ENCODE data around the gene CAVIN1. TPM values are rescaled to one million over a fixed set of nuclear protein-coding genes. Genes with fewer than 3 reads are reported as not detected.
"Not testable (repeated sequence)": the region's sequence is repeated elsewhere in the genome, so short reads cannot be mapped to it uniquely, and the experiment has no call there.

Gene CAVIN1
- total and polyA plus RNA-seq, 2 experiments from 2014 or later = 18.1 to 35.7 TPM

DNA sequence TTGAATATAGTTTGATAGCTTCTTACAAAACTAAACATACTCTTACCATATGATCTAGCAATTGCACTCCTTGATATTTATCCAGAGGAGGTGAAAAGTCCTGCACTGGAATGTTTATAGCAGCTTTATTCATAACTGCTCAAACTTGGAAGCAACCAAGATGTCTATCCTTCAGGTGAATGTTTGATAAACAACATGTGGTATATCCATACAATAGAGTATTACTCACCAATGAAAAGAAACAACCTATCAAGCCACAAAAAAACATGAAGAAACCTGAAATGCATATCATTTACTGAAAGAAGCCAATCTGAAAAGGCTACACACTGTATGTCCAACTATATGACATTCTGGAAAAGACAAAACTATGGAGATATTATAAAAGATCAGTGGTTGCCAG is 50.9 kb downstream of the CAVIN1 start (continued):
- TF ChIP-seq, protein P1, sequence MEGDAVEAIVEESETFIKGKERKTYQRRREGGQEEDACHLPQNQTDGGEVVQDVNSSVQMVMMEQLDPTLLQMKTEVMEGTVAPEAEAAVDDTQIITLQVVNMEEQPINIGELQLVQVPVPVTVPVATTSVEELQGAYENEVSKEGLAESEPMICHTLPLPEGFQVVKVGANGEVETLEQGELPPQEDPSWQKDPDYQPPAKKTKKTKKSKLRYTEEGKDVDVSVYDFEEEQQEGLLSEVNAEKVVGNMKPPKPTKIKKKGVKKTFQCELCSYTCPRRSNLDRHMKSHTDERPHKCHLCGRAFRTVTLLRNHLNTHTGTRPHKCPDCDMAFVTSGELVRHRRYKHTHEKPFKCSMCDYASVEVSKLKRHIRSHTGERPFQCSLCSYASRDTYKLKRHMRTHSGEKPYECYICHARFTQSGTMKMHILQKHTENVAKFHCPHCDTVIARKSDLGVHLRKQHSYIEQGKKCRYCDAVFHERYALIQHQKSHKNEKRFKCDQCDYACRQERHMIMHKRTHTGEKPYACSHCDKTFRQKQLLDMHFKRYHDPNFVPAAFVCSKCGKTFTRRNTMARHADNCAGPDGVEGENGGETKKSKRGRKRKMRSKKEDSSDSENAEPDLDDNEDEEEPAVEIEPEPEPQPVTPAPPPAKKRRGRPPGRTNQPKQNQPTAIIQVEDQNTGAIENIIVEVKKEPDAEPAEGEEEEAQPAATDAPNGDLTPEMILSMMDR (conservative IDR thresholded peaks at IDR 0.05; ENCODE audit: low read depth in 2 of 2) = no peak
- TF ChIP-seq ZNF331 (CRISPR knock-in tag; IDR thresholded peaks at IDR 0.05; ENCODE audit: low read depth) = no peak
- TF ChIP-seq, protein P2, sequence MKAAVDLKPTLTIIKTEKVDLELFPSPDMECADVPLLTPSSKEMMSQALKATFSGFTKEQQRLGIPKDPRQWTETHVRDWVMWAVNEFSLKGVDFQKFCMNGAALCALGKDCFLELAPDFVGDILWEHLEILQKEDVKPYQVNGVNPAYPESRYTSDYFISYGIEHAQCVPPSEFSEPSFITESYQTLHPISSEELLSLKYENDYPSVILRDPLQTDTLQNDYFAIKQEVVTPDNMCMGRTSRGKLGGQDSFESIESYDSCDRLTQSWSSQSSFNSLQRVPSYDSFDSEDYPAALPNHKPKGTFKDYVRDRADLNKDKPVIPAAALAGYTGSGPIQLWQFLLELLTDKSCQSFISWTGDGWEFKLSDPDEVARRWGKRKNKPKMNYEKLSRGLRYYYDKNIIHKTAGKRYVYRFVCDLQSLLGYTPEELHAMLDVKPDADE (IDR thresholded peaks at IDR 0.05) = no peak

DNA sequence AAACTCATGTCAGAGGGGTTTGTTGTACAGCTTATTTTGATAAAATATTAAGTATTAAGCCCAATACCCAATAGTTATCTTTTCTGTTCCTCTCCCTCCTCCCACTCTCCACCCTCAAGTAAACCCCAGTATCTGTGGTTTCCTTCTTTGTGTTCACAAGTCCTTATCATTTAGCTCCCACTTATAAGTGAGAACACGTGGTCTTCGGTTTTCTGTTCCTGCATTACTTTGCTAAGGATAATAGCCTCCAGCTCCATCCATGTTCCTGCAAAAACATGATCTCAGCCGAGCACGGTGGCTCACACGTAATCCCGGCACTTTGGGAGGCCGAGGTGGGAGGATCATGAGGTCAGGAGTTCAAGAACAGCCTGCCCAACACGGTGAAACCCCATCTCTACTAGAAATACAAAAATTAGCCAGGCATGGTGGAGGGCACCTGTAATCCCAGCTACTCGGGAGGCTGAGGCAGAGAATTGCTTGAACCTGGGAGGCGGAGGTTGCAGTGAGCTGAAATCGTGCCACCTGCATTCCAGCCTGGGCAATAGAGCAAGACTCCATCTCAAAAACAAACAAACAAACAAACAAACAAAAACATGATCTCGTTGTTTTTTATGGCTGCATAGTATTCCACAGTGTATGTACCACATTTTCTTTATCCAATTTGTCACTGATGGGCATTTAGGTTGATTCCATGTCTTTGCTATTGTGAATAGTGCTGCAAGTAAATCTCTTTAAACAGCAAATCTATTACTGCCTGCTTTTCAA is 54.1 kb downstream of the CAVIN1 start:
- Histone ChIP-seq H4K20me1 (replicated peaks; ENCODE audit: insufficient read depth) (peaks cover 43% of the 10 kb centered on the region), H3F3A (replicated peaks; ENCODE audit: low read depth) (peaks cover 16% of the 10 kb centered on the region), H3K4me1 (ENCODE audit: insufficient read depth) (peaks cover 25% of the 10 kb centered on the region), H3K79me2 (replicated peaks; ENCODE audit: insufficient read depth) (peaks cover 85% of the 10 kb centered on the region)
- not testable (repeated sequence) for H3K4me3 Mint-ChIP-seq; H3K27me3 ChIP-seq (ENCODE audit: insufficient read depth); H2AFZ ChIP-seq; DNase-seq (ENCODE audit: low spot score); H3K9me2 ChIP-seq (ENCODE audit: insufficient read depth); H3K27ac ChIP-seq (ENCODE audit: low read depth); H3K27me3 Mint-ChIP-seq (ENCODE audit: insufficient read depth, low read depth, poor library complexity); H3K9me3 Mint-ChIP-seq; H3K4me3 ChIP-seq; H3K36me3 ChIP-seq (ENCODE audit: insufficient read depth); ATAC-seq; H3K27ac Mint-ChIP-seq; H3K4me2 ChIP-seq
- H3K36me3 Mint-ChIP-seq (ENCODE audit: low read depth) = peaks cover 36% of the 10 kb centered on the region
- peaks cover 22% of the 10 kb centered on the region for H3K4me1 Mint-ChIP-seq

DNA sequence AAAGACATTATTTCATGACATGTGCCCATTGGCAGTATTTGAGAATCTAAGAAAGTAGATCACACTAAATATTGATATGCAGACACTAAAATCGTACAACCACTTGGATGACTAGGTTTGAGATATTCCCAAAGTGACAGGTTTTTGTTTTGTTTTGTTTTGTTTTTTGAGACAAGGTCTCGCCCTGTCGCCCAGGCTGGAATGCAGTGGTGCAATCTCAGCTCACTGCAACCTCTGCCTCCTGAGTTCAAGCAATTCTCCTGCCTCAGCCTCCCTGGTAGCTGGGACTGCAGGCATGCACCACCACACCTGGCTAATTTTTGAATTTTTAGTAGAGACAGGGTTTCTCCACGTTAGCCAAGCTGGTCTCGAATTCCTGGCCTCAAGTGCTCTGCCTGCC is 54.7 kb downstream of the CAVIN1 start:
- not testable (repeated sequence) for H3K27ac Mint-ChIP-seq; ATAC-seq; H3K27me3 Mint-ChIP-seq (ENCODE audit: insufficient read depth, low read depth, poor library complexity); H3K9me3 Mint-ChIP-seq; H3K27me3 ChIP-seq (ENCODE audit: insufficient read depth); H3K4me3 Mint-ChIP-seq; H3K9me2 ChIP-seq (ENCODE audit: insufficient read depth); H2AFZ ChIP-seq; H3K27ac ChIP-seq (ENCODE audit: low read depth); H3K36me3 ChIP-seq (ENCODE audit: insufficient read depth); H3K4me2 ChIP-seq; H3K4me3 ChIP-seq; DNase-seq (ENCODE audit: low spot score)
- peaks cover 25% of the 10 kb centered on the region for H3K4me1 ChIP-seq (ENCODE audit: insufficient read depth)
- peaks cover 83% of the 10 kb centered on the region for H3K79me2 ChIP-seq (replicated peaks; ENCODE audit: insufficient read depth)
- peaks cover 26% of the 10 kb centered on the region for H3K4me1 Mint-ChIP-seq
- peaks cover 34% of the 10 kb centered on the region for H3K36me3 Mint-ChIP-seq (ENCODE audit: low read depth)
- H3F3A ChIP-seq (replicated peaks; ENCODE audit: low read depth) = peaks cover 16% of the 10 kb centered on the region
- peaks cover 49% of the 10 kb centered on the region for H4K20me1 ChIP-seq (replicated peaks; ENCODE audit: insufficient read depth)

DNA sequence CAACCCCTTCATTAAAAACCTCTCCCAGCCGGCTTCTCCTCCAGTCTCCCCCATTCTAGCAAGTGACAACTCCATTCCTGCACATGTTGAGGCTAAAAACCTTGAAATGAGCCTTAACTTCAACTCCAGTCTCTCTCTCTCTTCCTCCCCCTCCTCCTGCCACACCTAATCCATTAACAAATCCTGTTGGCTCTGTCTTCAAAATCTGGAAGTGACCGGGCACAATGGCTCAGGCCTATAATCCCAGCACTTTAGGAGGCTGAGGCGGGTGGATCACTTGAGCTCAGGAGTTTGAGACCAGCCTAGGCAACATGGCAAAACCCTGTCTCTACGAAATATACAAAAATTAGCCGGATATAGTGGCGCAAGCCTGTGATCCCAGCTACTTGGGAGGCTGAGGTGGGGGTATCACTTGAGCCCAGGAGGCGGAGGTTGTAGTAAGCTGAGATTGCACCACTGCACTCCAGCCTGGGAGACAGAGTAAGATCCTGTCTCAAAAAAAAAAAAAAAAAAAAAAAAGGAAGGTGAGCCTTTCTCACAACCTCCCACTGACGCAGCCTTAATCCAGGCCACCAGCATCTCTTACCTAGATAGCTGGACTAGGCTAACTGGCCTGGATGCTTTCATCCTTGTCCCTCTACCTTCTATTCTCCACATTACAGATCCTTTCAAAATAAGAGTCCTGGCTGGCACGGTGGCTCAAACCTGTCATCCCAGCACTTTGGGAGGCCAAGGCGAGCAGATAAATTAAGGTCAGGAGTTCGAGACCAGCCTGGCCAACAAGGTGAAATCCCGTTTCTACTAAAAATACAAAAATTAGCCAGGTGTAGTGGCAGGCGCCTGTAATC is 56.7 kb downstream of the CAVIN1 start:
- peak overlapping the region; percentile 19; the same call in 1 of the 2 replicates for H3K27ac Mint-ChIP-seq
- not testable (repeated sequence) for H3K27me3 Mint-ChIP-seq (ENCODE audit: insufficient read depth, low read depth, poor library complexity); H3K36me3 ChIP-seq (ENCODE audit: insufficient read depth); H3K27me3 ChIP-seq (ENCODE audit: insufficient read depth); H3K9me2 ChIP-seq (ENCODE audit: insufficient read depth); H3K4me3 ChIP-seq; H3K9me3 Mint-ChIP-seq; H2AFZ ChIP-seq; H3K4me2 ChIP-seq
- H3K4me1 ChIP-seq (ENCODE audit: insufficient read depth) = peaks cover 39% of the 10 kb centered on the region
- H3K27ac ChIP-seq (ENCODE audit: low read depth) = peak overlapping the region; percentile 75
- peaks cover 52% of the 10 kb centered on the region for H4K20me1 ChIP-seq (replicated peaks; ENCODE audit: insufficient read depth)
- peaks cover 14% of the 10 kb centered on the region; the same call in 1 of the 2 replicates for H3F3A ChIP-seq (replicated peaks; ENCODE audit: low read depth)
- peak overlapping the region; percentile 25; the same call in 1 of the 3 replicates for H3K4me3 Mint-ChIP-seq
- peaks cover 22% of the 10 kb centered on the region for H3K36me3 Mint-ChIP-seq (ENCODE audit: low read depth)
- DNase-seq (ENCODE audit: low spot score) (peak; percentile 82), ATAC-seq (peak; percentile 79)
- H3K4me1 Mint-ChIP-seq = peaks cover 43% of the 10 kb centered on the region
- H3K79me2 ChIP-seq (replicated peaks; ENCODE audit: insufficient read depth) = peaks cover 83% of the 10 kb centered on the region

All from GM23338 (cell line).